Colonic mucosa (tissue), 4 donors: ENCODE data around the gene PPP2R2D. TPM values are rescaled to one million over a fixed set of nuclear protein-coding genes. Genes with fewer than 3 reads are reported as not detected.

Source experiments
- DNase-seq: peaks from one replicate; pipeline ENCODE4 v3.0.0-alpha.2; 2020
- H3K27ac ChIP-seq: fragments of 200-600 bp; one replicate; pipeline ENCODE4 v1.8.0; 2021
- H3K27me3 ChIP-seq: fragments of 200-600 bp; one replicate; pipeline ENCODE4 v1.8.0; 2021
- H3K36me3 ChIP-seq: fragments of 200-600 bp; one replicate; pipeline ENCODE4 v1.8.0; 2021
- H3K4me1 ChIP-seq: fragments of 200-600 bp; one replicate; pipeline ENCODE4 v1.8.0; 2021; ENCODE audit warnings: mild to moderate bottlenecking
- H3K4me3 ChIP-seq: fragments of 200-600 bp; one replicate; pipeline ENCODE4 v1.8.0; 2021
- H3K9ac ChIP-seq, 2 donors: one replicate each; pipeline ENCODE4 v1.7.0; 2013; ENCODE audit warnings: control low read depth in 2 of 2, low read depth in 2 of 2, low read length in 2 of 2
- H3K9me3 ChIP-seq: fragments of 200-600 bp; one replicate; pipeline ENCODE4 v1.8.0; 2021
- intact Hi-C: fragments of 100-400 bp; cut with DNase I; formaldehyde crosslinking; loops from one replicate; pipeline ENCODE4 v1.14.1; 2022
- total RNA-seq, 2 donors: library from RNA; stranded (reverse); fragmentation: NEBNext Ultra II Directional in 1 of 2; extraction: Animal tissue kit (Norgen Biotek cat#: 25700) in 1 of 2; gene quantifications; one replicate each; pipeline ENCODE4 v1.2.1, GENCODE V29; 2021
- TF ChIP-seq, protein P1 (sequence below): fragments of 200-600 bp; IDR thresholded peaks from one replicate; pipeline ENCODE4 v1.8.0; 2022; ENCODE audit warnings: antibody characterized with exemption, mild to moderate bottlenecking
- donor health status: healthy.
- donor health status: DM: no; HTN: no; CAD: no.
- donor health status: DM: no; HTN: no; CAD: no.

The PPP2R2D gene
- total RNA-seq, 2 donors from 2014 or later = 28.1 to 30.6 TPM

DNA sequence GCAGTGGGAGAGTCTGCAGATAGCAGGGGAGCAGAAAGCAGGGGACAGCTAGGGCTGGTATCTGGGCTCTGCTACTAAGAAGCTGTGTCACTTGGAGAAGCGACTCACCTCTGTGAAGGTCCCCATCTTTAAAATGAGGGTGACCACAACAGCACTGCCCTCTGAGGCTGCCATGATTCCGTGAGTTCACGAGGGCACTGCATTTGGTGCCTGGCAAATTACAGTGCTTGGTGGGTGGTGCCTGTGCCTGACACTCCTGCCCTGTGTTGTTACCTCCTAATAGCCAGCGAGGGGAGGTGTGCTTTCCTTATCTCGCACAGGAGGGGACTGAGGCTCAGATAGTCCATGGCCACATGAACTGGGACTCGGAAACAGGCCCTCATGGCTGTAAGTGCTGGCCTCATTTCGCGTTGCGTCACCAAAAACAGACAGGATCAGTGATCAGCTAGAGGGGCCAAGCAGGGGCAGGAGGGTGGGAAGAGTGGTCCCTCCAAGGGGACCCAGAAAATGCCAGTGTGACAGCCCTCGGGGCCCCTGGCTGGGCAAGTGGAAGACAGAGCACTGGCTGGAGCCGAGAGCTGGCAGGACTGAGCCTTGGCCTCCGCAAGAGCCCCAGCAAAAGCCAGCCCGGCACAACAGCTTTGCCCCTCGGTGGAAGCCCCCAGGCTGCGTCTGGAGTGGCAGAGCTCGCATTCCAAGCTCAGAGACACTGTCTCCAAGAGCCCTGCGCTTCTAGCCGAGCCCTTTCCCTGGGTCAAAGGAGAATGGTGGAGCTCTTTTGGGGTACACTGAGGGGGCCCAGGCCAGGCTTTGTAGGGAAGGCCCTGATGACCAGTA is 98.3 kb downstream of the PPP2R2D start:
- Histone ChIP-seq H3K9ac (no peak overlapping the region), H3K36me3 (no peaks in the 10 kb centered on the region), H3K4me3 (no peak overlapping the region), H3K9me3 (no peaks in the 10 kb centered on the region), H3K4me1 (no peaks in the 10 kb centered on the region), H3K27ac (no peak overlapping the region), H3K27me3 (no peaks in the 10 kb centered on the region)
- intact Hi-C loops = no loop called here
- TF ChIP-seq, protein P1, sequence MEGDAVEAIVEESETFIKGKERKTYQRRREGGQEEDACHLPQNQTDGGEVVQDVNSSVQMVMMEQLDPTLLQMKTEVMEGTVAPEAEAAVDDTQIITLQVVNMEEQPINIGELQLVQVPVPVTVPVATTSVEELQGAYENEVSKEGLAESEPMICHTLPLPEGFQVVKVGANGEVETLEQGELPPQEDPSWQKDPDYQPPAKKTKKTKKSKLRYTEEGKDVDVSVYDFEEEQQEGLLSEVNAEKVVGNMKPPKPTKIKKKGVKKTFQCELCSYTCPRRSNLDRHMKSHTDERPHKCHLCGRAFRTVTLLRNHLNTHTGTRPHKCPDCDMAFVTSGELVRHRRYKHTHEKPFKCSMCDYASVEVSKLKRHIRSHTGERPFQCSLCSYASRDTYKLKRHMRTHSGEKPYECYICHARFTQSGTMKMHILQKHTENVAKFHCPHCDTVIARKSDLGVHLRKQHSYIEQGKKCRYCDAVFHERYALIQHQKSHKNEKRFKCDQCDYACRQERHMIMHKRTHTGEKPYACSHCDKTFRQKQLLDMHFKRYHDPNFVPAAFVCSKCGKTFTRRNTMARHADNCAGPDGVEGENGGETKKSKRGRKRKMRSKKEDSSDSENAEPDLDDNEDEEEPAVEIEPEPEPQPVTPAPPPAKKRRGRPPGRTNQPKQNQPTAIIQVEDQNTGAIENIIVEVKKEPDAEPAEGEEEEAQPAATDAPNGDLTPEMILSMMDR = no peak
- no peak for DNase-seq

DNA sequence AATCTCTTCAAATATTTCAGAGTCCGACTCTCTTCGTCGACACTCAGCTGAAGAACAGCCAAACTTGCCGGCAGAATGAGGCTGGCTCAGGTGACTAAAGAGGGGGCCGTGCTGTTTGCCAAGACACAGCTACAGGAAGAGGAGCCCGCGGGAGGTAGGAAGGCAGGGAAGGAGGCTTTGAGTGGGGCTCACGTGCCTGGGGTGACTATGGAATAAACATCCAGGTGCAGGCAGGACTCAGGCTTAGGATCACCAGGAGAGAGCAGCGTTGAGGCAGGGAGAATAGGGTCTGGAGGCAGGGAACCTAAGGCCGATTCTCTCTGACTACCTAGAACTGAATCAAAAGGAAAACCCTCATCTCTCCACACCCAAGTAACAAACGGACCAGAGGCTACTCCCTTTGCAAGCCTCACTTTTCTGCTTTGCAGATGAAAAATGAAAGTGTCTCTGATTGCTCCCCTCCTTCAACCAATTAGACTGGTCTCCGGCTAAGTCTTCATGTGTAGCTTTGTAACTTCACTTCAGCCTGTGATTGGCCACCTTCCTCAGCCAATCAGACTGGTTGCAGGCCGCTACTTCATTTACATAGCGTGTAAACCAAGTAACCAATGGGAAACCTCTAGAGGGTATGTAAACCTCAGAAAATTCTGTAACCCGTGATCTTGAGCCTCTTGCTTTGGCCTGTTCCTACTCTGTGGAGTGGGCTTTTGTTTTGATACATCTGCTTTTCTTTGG is 100.6 kb downstream of the PPP2R2D start:
- no peak overlapping the region for H3K9ac ChIP-seq
- no peaks in the 10 kb centered on the region for H3K36me3 ChIP-seq
- intact Hi-C loops = no loop called here
- H3K27me3 ChIP-seq = no peaks in the 10 kb centered on the region
- H3K27ac ChIP-seq = no peak overlapping the region
- no peaks in the 10 kb centered on the region for H3K9me3 ChIP-seq
- DNase-seq = no peak
- TF ChIP-seq, protein P1 = no peak
- no peaks in the 10 kb centered on the region for H3K4me1 ChIP-seq
- no peak overlapping the region for H3K4me3 ChIP-seq

DNA sequence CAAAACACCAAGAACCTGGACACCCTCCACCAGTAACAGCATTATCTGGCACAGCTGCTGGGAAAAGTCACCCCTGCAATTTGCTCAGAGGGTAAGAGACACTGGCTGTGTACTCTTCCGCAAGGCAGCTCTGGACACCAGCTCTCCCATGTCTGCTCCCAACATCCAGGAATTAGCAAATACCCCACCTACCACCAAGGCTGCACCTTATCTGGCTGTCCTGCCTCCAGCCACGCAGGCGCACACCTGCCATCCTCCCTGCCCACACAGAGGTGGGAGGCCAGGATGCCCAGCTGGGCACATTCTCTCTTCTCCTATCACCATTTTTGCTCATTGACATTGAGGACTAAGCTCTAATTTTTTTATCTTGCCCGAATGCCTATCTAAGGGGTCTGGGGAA is 101.2 kb downstream of the PPP2R2D start:
- intact Hi-C loops = no loop called here
- no peaks in the 10 kb centered on the region for H3K9me3 ChIP-seq
- no peak overlapping the region for H3K9ac ChIP-seq
- H3K27me3 ChIP-seq = no peaks in the 10 kb centered on the region
- H3K36me3 ChIP-seq = no peaks in the 10 kb centered on the region
- H3K4me3 ChIP-seq = no peak overlapping the region
- TF ChIP-seq, protein P1 = no peak
- no peak overlapping the region for H3K27ac ChIP-seq
- DNase-seq = no peak
- no peaks in the 10 kb centered on the region for H3K4me1 ChIP-seq

DNA sequence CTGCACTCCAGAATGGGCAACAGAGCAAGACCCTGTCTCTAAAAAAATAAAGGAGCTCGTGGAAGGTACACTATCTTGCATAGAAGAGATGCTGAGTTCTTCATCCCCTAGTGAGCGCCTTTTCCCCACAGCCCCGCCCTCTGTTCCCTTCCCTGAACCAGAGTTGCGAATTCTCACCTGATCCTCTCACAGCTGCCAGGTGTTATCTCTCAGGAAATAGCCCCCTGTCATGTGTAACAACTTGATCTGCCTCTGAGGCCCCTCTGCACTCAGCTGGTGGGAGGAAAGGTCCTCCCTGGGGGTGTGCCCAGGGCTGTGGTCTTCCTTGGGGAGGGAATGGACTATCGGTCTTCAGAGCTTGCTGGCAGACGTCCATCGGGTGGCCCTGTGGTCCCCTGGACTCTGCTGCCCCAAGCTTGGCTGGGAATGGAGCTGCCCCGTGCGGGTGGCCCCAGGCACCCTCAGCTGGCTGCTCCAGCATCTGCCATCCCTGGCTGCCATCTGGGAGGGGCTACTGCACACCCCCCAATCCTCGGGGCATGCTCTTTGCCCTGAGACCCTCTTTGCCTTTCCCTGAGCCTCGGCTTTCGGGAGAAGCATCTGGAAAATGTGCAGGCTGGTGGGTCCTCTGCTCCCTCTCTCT is 102.6 kb downstream of the PPP2R2D start:
- intact Hi-C loops = no loop called here
- Histone ChIP-seq H3K4me1 (no peaks in the 10 kb centered on the region), H3K27ac (no peak overlapping the region), H3K4me3 (no peak overlapping the region), H3K9ac (no peak overlapping the region), H3K36me3 (no peaks in the 10 kb centered on the region), H3K27me3 (no peaks in the 10 kb centered on the region), H3K9me3 (no peaks in the 10 kb centered on the region)
- no peak for DNase-seq
- TF ChIP-seq, protein P1 = no peak

DNA sequence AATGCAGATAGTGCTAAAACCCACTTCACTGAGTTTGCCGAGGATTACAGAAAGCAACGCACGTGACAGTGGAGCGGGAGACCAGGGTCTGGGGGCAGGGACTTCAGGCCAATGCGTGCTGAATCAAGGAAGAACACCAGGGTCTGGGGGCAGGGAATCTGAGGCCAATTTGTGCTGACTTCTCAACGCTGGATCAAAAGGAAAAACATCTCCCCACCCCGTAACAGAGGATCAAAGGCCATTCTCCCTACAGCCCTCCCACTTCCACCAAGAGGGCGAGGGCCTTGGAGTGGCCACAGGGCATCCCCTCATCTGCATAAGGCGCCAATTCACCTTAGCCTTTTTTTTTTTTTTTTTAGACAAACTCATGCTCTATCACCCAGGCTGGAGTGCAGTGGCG is 103.2 kb downstream of the PPP2R2D start:
- Histone ChIP-seq H3K4me1 (no peaks in the 10 kb centered on the region), H3K36me3 (no peaks in the 10 kb centered on the region), H3K27ac (no peak overlapping the region), H3K9ac (no peak overlapping the region), H3K9me3 (no peaks in the 10 kb centered on the region), H3K4me3 (no peak overlapping the region), H3K27me3 (no peaks in the 10 kb centered on the region)
- intact Hi-C loops = no loop called here
- TF ChIP-seq, protein P1 = no peak
- no peak for DNase-seq
